Measurements from ENCODE around the gene DNAJA3.

The DNAJA3 gene

GRCh38 chr16:4472880-4473279 lies 47.2 kb downstream of the DNAJA3 start:
- H3K9me3 ChIP-seq (ENCODE audit: insufficient read depth, low read length) = peaks cover 10% of the 10 kb centered on the region; the same call in 1 of the 2 replicates
- H3K4me1 ChIP-seq (ENCODE audit: insufficient read depth, insufficient read length) = no peaks in the 10 kb centered on the region
- TF ChIP-seq SUZ12 (IDR thresholded peaks at IDR 0.05; ENCODE audit: extremely low read depth, insufficient read depth, insufficient read length) = no peak
- TF ChIP-seq YY1 (IDR thresholded peaks at IDR 0.05; ENCODE audit: insufficient read depth, insufficient read length) = no peak
- no peak for TF ChIP-seq ZNF274 (IDR thresholded peaks at IDR 0.05; ENCODE audit: low read depth, low read length)
- no peak overlapping the region for H3K9ac ChIP-seq (ENCODE audit: insufficient read length, low read depth)
- H3K27me3 ChIP-seq (ENCODE audit: insufficient read depth, insufficient read length) = no peaks in the 10 kb centered on the region
- H3K4me3 ChIP-seq (ENCODE audit: insufficient read length, low read depth) = no peak overlapping the region
- peaks cover 18% of the 10 kb centered on the region for H3K36me3 ChIP-seq (ENCODE audit: insufficient read depth, insufficient read length, low read length)
- DNase-seq (ENCODE audit: low read depth, low spot score) = no peak

- Histone ChIP-seq H3K9ac (ENCODE audit: insufficient read length, low read depth) (peak within 1 kb of the TSS; percentile 83), H3K4me1 (ENCODE audit: insufficient read depth, insufficient read length) (no peaks in the 10 kb centered on the region), H3K36me3 (ENCODE audit: insufficient read depth, insufficient read length, low read length) (peaks cover 15% of the 10 kb centered on the region), H3K27me3 (ENCODE audit: insufficient read depth, insufficient read length) (no peaks in the 10 kb centered on the region), H3K4me3 (ENCODE audit: insufficient read length, low read depth) (peak within 1 kb of the TSS; percentile 71), H3K9me3 (ENCODE audit: insufficient read depth, low read length) (peaks cover 10% of the 10 kb centered on the region; the same call in 1 of the 2 replicates)
- peak; percentile 92 for DNase-seq (ENCODE audit: low read depth, low spot score)
- no peak for TF ChIP-seq YY1 (IDR thresholded peaks at IDR 0.05; ENCODE audit: insufficient read depth, insufficient read length)
- no peak for TF ChIP-seq ZNF274 (IDR thresholded peaks at IDR 0.05; ENCODE audit: low read depth, low read length)
- TF ChIP-seq SUZ12 (IDR thresholded peaks at IDR 0.05; ENCODE audit: extremely low read depth, insufficient read depth, insufficient read length) = no peak
These were observed 48.7 kb downstream of the DNAJA3 start, which contains the start of gene NMRAL1 for GRCh38 chr16:4474192-4474961. NMRAL1 (minus strand) TSS chr16:4474625; CDS start chr16:4474132, 493 bp downstream.

- peak; percentile 94 for DNase-seq (ENCODE audit: low read depth, low spot score)
- H3K4me1 ChIP-seq (ENCODE audit: insufficient read depth, insufficient read length) = no peaks in the 10 kb centered on the region
- H3K4me3 ChIP-seq (ENCODE audit: insufficient read length, low read depth) = peak within 1 kb of the TSS; percentile 84
- H3K9me3 ChIP-seq (ENCODE audit: insufficient read depth, low read length) = peaks cover 10% of the 10 kb centered on the region; the same call in 1 of the 2 replicates
- no peak for TF ChIP-seq YY1 (IDR thresholded peaks at IDR 0.05; ENCODE audit: insufficient read depth, insufficient read length)
- TF ChIP-seq ZNF274 (IDR thresholded peaks at IDR 0.05; ENCODE audit: low read depth, low read length) = no peak
- no peak for TF ChIP-seq SUZ12 (IDR thresholded peaks at IDR 0.05; ENCODE audit: extremely low read depth, insufficient read depth, insufficient read length)
- peak within 1 kb of the TSS; percentile 89 for H3K9ac ChIP-seq (ENCODE audit: insufficient read length, low read depth)
- peaks cover 14% of the 10 kb centered on the region for H3K36me3 ChIP-seq (ENCODE audit: insufficient read depth, insufficient read length, low read length)
- no peaks in the 10 kb centered on the region for H3K27me3 ChIP-seq (ENCODE audit: insufficient read depth, insufficient read length)
These were observed 50.5 kb downstream of the DNAJA3 start, which contains the start of gene HMOX2 for GRCh38 chr16:4475880-4476788. HMOX2 (plus strand) TSS chr16:4476398; CDS start chr16:4505525, 29,127 bp downstream.

GRCh38 chr16:4477966-4478365 lies 52.3 kb downstream of the DNAJA3 start:
- H3K4me1 ChIP-seq (ENCODE audit: insufficient read depth, insufficient read length) = peaks cover 2% of the 10 kb centered on the region
- no peak overlapping the region for H3K9ac ChIP-seq (ENCODE audit: insufficient read length, low read depth)
- no peak overlapping the region for H3K4me3 ChIP-seq (ENCODE audit: insufficient read length, low read depth)
- no peak for TF ChIP-seq YY1 (IDR thresholded peaks at IDR 0.05; ENCODE audit: insufficient read depth, insufficient read length)
- peaks cover 10% of the 10 kb centered on the region; the same call in 1 of the 2 replicates for H3K9me3 ChIP-seq (ENCODE audit: insufficient read depth, low read length)
- DNase-seq (ENCODE audit: low read depth, low spot score) = no peak
- peaks cover 11% of the 10 kb centered on the region for H3K36me3 ChIP-seq (ENCODE audit: insufficient read depth, insufficient read length, low read length)
- no peaks in the 10 kb centered on the region for H3K27me3 ChIP-seq (ENCODE audit: insufficient read depth, insufficient read length)

GRCh38 chr16:4481526-4481925 lies 55.9 kb downstream of the DNAJA3 start:
- no peaks in the 10 kb centered on the region for H3K27me3 ChIP-seq (ENCODE audit: insufficient read depth, insufficient read length)
- no peak overlapping the region for H3K4me3 ChIP-seq (ENCODE audit: insufficient read length, low read depth)
- H3K36me3 ChIP-seq (ENCODE audit: insufficient read depth, insufficient read length, low read length) = peaks cover 31% of the 10 kb centered on the region
- TF ChIP-seq SUZ12 (IDR thresholded peaks at IDR 0.05; ENCODE audit: extremely low read depth, insufficient read depth, insufficient read length) = no peak
- no peak for TF ChIP-seq YY1 (IDR thresholded peaks at IDR 0.05; ENCODE audit: insufficient read depth, insufficient read length)
- no peak for TF ChIP-seq ZNF274 (IDR thresholded peaks at IDR 0.05; ENCODE audit: low read depth, low read length)
- no peaks in the 10 kb centered on the region for H3K9me3 ChIP-seq (ENCODE audit: insufficient read depth, low read length)
- H3K9ac ChIP-seq (ENCODE audit: insufficient read length, low read depth) = no peak overlapping the region
- H3K4me1 ChIP-seq (ENCODE audit: insufficient read depth, insufficient read length) = peaks cover 2% of the 10 kb centered on the region
- no peak for DNase-seq (ENCODE audit: low read depth, low spot score)

- H3K4me1 ChIP-seq (ENCODE audit: insufficient read depth, insufficient read length) = peaks cover 2% of the 10 kb centered on the region
- H3K4me3 ChIP-seq (ENCODE audit: insufficient read length, low read depth) = no peak overlapping the region
- no peaks in the 10 kb centered on the region for H3K27me3 ChIP-seq (ENCODE audit: insufficient read depth, insufficient read length)
- H3K9me3 ChIP-seq (ENCODE audit: insufficient read depth, low read length) = no peaks in the 10 kb centered on the region
- no peak overlapping the region for H3K9ac ChIP-seq (ENCODE audit: insufficient read length, low read depth)
- no peak for TF ChIP-seq YY1 (IDR thresholded peaks at IDR 0.05; ENCODE audit: insufficient read depth, insufficient read length)
- no peak for TF ChIP-seq ZNF274 (IDR thresholded peaks at IDR 0.05; ENCODE audit: low read depth, low read length)
- TF ChIP-seq SUZ12 (IDR thresholded peaks at IDR 0.05; ENCODE audit: extremely low read depth, insufficient read depth, insufficient read length) = no peak
- no peak for DNase-seq (ENCODE audit: low read depth, low spot score)
- H3K36me3 ChIP-seq (ENCODE audit: insufficient read depth, insufficient read length, low read length) = peaks cover 35% of the 10 kb centered on the region
These were observed 56.3 kb downstream of the DNAJA3 start for GRCh38 chr16:4481963-4482362.

All from NT2/D1 (cell line).